NT2/D1 (cell line): ENCODE results near the gene SEC23B.

Source experiments
- SUZ12 ChIP-seq: IDR thresholded peaks from 2 replicates; pipeline ENCODE4 v1.6.1; 2011; ENCODE audit not compliant: insufficient read length, insufficient read depth; ENCODE audit errors: extremely low read depth
- YY1 ChIP-seq: IDR thresholded peaks from 2 replicates; pipeline ENCODE4 v1.6.1; 2011; ENCODE audit not compliant: insufficient read length, insufficient read depth
- ZNF274 ChIP-seq: IDR thresholded peaks from 2 replicates; pipeline ENCODE4 v1.6.1; 2011; ENCODE audit warnings: mild to moderate bottlenecking, low read depth, low read length

GRCh38 chr20:18532626-18533025 lies 24.9 kb downstream of the SEC23B start:
- TF ChIP-seq YY1: no peak
- TF ChIP-seq SUZ12: no peak
- no peak for TF ChIP-seq ZNF274
